SK-N-SH treated with all-trans-retinoic acid at 6 μM for 48 hours (cell line): Measurements from ENCODE around the gene WDR49.

Source experiments
- ATAC-seq: fragments of 200-7000 bp; cut with Tn5 transposase; 3 replicates; pipeline ENCODE4 v1.9.1; 2020; ENCODE audit warnings: mild to moderate bottlenecking, moderate library complexity
- ARNTL ChIP-seq: fragments of 450-650 bp; formaldehyde crosslinking; IDR thresholded peaks from 2 replicates; pipeline ENCODE4 v1.5.0; 2020; ENCODE audit warnings: low read depth, mild to moderate bottlenecking, moderate library complexity, borderline replicate concordance
- BACH2 ChIP-seq: fragments of 250-450 bp; sonication (Bioruptor Pico); IDR thresholded peaks from 2 replicates; pipeline ENCODE4 v1.9.0; 2021; ENCODE audit warnings: mild to moderate bottlenecking, borderline replicate concordance
- CSRNP3 ChIP-seq: fragments of 250-450 bp; sonication (Bioruptor Pico); IDR thresholded peaks from 2 replicates; pipeline ENCODE4 v1.5.1; 2021; ENCODE audit warnings: mild to moderate bottlenecking, moderate library complexity
- ESRRG ChIP-seq: fragments of 250-450 bp; sonication (Bioruptor Pico); IDR thresholded peaks from 2 replicates; pipeline ENCODE4 v1.6.1; 2021; ENCODE audit warnings: mild to moderate bottlenecking
- GLIS3 ChIP-seq: fragments of 250-450 bp; sonication (Bioruptor Pico); IDR thresholded peaks from 2 replicates; pipeline ENCODE4 v1.5.0; 2020; ENCODE audit warnings: mild to moderate bottlenecking, moderate library complexity
- ISL1 ChIP-seq: fragments of 250-450 bp; sonication (Bioruptor Pico); IDR thresholded peaks from 2 replicates; pipeline ENCODE4 v2.1.2; 2022; ENCODE audit warnings: mild to moderate bottlenecking, moderate library complexity
- OSR1 ChIP-seq: fragments of 250-450 bp; sonication (Bioruptor Pico); IDR thresholded peaks from 2 replicates; pipeline ENCODE4 v1.8.0; 2022; ENCODE audit warnings: moderate library complexity, mild to moderate bottlenecking, inconsistent platforms
- PATZ1 ChIP-seq: fragments of 250-450 bp; sonication (Bioruptor Pico); IDR thresholded peaks from 2 replicates; pipeline ENCODE4 v1.8.0; 2020; ENCODE audit warnings: mild to moderate bottlenecking, moderate library complexity, borderline replicate concordance
- POU6F1 ChIP-seq: fragments of 250-450 bp; sonication (Bioruptor Pico); IDR thresholded peaks from 2 replicates; pipeline ENCODE4 v1.8.0; 2021; ENCODE audit warnings: low read depth, mild to moderate bottlenecking, moderate library complexity, borderline replicate concordance
- PPARA ChIP-seq: fragments of 250-450 bp; sonication (Bioruptor Pico); IDR thresholded peaks from 2 replicates; pipeline ENCODE4 v1.5.0; 2020; ENCODE audit warnings: mild to moderate bottlenecking, borderline replicate concordance
- TCF4 ChIP-seq: fragments of 250-450 bp; sonication (Bioruptor Pico); IDR thresholded peaks from 2 replicates; pipeline ENCODE4 v1.8.0; 2021; ENCODE audit warnings: mild to moderate bottlenecking, moderate library complexity, borderline replicate concordance
- TSHZ2 ChIP-seq: fragments of 250-450 bp; sonication (Bioruptor Pico); IDR thresholded peaks from 2 replicates; pipeline ENCODE4 v1.5.0; 2020; ENCODE audit warnings: mild to moderate bottlenecking, moderate library complexity
- ZC3H10 ChIP-seq: fragments of 250-450 bp; sonication (Bioruptor Pico); IDR thresholded peaks from 2 replicates; pipeline ENCODE4 v1.5.1; 2021; ENCODE audit warnings: mild to moderate bottlenecking, moderate library complexity
- ZFP30 ChIP-seq: fragments of 450-650 bp; formaldehyde crosslinking; IDR thresholded peaks from 2 replicates; pipeline ENCODE4 v1.5.0; 2022; ENCODE audit warnings: mild to moderate bottlenecking, moderate library complexity
- ZNF565 ChIP-seq: fragments of 450-650 bp; formaldehyde crosslinking; conservative IDR thresholded peaks from 2 replicates; pipeline ENCODE4 v1.5.0; 2020; ENCODE audit warnings: low read depth, mild to moderate bottlenecking, moderate library complexity
- ZNF70 ChIP-seq: fragments of 450-650 bp; formaldehyde crosslinking; IDR thresholded peaks from 2 replicates; pipeline ENCODE4 v1.5.0; 2020; ENCODE audit warnings: mild to moderate bottlenecking, moderate library complexity
- ZNF8 ChIP-seq: fragments of 450-650 bp; formaldehyde crosslinking; IDR thresholded peaks from 2 replicates; pipeline ENCODE4 v1.5.0; 2020; ENCODE audit warnings: mild to moderate bottlenecking, moderate library complexity

WDR49 gene

GRCh38 chr3:167653760-167654159, at the start of gene WDR49:
WDR49 (minus strand) TSS chr3:167653942; CDS start chr3:167653425, 517 bp downstream.
- no peak for ATAC-seq
- TF ChIP-seq ZNF565 (CRISPR knock-in tag) (no peak), OSR1 (CRISPR knock-in tag) (no peak), PATZ1 (CRISPR knock-in tag) (no peak), PPARA (CRISPR knock-in tag) (no peak), ZNF8 (CRISPR knock-in tag) (no peak), ISL1 (CRISPR knock-in tag) (no peak), TCF4 (no peak)

- no peak for TF ChIP-seq TSHZ2 (CRISPR knock-in tag)
- TF ChIP-seq CSRNP3 (CRISPR knock-in tag), result no peak
- TF ChIP-seq ZC3H10 (CRISPR knock-in tag), result no peak
- TF ChIP-seq TCF4, result no peak
- TF ChIP-seq POU6F1 (CRISPR knock-in tag), result no peak
- no peak for TF ChIP-seq ARNTL (CRISPR knock-in tag)
- no peak for TF ChIP-seq BACH2
- no peak for TF ChIP-seq PATZ1 (CRISPR knock-in tag)
- TF ChIP-seq ZNF565 (CRISPR knock-in tag), result no peak
- no peak for TF ChIP-seq OSR1 (CRISPR knock-in tag)
- no peak for TF ChIP-seq PPARA (CRISPR knock-in tag)
- TF ChIP-seq ZNF70 (CRISPR knock-in tag), result no peak
- no peak for ATAC-seq
These were observed 47.2 kb upstream of the WDR49 start for GRCh38 chr3:167700926-167701325.

- no peak for ATAC-seq
- TF ChIP-seq ZC3H10 (CRISPR knock-in tag), result no peak
- no peak for TF ChIP-seq TSHZ2 (CRISPR knock-in tag)
- TF ChIP-seq ISL1 (CRISPR knock-in tag), result no peak
- TF ChIP-seq ZNF8 (CRISPR knock-in tag), result no peak
- no peak for TF ChIP-seq GLIS3 (CRISPR knock-in tag)
- no peak for TF ChIP-seq POU6F1 (CRISPR knock-in tag)
- no peak for TF ChIP-seq ARNTL (CRISPR knock-in tag)
- no peak for TF ChIP-seq PATZ1 (CRISPR knock-in tag)
- TF ChIP-seq ZFP30 (CRISPR knock-in tag), result no peak
- no peak for TF ChIP-seq ZNF70 (CRISPR knock-in tag)
- TF ChIP-seq ESRRG (CRISPR knock-in tag), result no peak
- TF ChIP-seq TCF4, result no peak
- no peak for TF ChIP-seq CSRNP3 (CRISPR knock-in tag)
These were observed 46.3 kb upstream of the WDR49 start for GRCh38 chr3:167700046-167700445.
